ENCODE measurements around the gene PPP1R7.

Gene PPP1R7

DNA sequence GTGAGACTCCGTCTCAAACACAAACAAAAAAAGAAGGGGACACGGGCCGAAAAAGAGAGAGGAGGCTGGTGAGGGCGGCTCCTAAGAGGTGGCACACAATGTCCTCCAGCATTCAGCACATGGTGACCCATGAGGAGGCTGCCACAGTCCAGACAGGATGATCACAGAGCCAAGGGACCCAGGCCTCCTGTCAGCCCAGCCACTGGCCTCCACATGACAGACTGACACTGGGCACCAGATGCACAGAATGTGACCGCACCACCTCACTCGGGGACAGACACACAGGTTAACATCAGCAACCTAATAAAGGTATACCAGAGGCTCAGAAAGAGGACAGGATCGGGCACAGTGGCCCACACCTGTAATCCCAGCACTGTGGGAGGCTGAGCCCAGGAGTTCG is 22.0 kb upstream of the PPP1R7 start:
- Histone ChIP-seq H3K4me3 (no peak overlapping the region), H3K4me1 (no peaks in the 10 kb centered on the region), H3K36me3 (peaks cover 0 to 6% (median 3%) of the 10 kb centered on the region in 3 donors), H3K27me3 (no peaks in the 10 kb centered on the region), H3K9me3 (no peaks in the 10 kb centered on the region), H3K27ac (no peak overlapping the region)
- TF ChIP-seq, protein P1, sequence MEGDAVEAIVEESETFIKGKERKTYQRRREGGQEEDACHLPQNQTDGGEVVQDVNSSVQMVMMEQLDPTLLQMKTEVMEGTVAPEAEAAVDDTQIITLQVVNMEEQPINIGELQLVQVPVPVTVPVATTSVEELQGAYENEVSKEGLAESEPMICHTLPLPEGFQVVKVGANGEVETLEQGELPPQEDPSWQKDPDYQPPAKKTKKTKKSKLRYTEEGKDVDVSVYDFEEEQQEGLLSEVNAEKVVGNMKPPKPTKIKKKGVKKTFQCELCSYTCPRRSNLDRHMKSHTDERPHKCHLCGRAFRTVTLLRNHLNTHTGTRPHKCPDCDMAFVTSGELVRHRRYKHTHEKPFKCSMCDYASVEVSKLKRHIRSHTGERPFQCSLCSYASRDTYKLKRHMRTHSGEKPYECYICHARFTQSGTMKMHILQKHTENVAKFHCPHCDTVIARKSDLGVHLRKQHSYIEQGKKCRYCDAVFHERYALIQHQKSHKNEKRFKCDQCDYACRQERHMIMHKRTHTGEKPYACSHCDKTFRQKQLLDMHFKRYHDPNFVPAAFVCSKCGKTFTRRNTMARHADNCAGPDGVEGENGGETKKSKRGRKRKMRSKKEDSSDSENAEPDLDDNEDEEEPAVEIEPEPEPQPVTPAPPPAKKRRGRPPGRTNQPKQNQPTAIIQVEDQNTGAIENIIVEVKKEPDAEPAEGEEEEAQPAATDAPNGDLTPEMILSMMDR (IDR thresholded peaks at IDR 0.05): no peak
- peak; percentile 12 to 40 for DNase-seq
- intact Hi-C loops (cut with DNase I; ENCODE audit: low total_unique reads): no loop called here

DNA sequence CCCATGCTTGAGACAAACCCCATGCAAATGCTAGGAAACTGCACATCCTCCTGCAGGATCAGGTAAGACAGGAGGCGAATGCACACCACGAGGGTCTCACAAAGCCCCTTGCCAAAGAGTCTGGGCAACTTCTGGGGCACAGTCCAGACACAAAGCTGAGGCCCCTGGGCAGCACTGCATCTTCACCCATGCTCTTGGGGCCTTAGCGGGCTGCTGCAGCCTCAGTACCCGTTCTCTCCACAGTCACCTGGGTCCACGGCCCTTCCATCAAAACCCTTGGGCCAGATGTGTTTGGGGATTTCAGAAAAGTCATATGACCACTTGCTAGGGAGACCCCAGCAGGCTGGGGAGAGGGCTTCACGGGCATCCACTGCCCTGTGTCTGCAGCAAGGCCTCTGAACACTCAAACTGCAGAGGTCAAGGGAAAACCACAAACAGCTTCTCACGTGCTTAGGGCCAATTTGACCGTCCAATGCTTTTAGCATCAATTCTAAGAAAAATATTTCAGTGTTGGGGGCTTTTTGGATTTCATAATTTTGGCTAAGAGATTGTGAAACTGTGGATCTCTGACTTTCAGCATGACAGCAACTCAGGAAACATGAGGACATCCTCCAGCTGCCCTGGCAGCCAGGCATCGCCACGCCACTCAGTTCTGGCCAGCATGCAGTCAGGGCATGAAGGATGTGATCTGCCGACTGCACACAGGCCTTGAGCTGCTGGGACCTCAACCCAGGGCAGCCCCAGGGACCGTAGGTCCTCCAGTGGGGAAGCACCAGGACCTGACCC is 21.0 kb upstream of the PPP1R7 start:
- H3K4me1 ChIP-seq: no peaks in the 10 kb centered on the region
- intact Hi-C loops (cut with DNase I; ENCODE audit: low total_unique reads): no loop called here

DNA sequence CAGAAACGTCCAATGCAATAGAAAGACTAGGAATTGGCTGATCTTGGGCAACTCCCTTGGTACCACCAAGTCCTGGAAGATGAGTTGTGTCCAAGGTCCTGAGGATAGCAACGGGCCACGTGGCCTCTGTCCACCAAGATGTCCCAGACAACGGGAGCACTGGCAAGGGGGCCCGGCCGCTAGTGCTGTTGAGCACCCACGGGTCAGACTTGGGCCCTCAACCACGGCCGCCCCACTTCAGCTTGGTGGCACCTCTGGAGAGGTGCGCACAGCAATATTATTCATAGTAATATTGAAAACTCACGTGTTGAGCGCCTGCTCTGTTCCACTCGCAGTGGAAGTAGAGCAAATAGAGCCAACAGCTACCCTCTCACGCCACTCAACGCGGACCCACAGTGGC is 20.0 kb upstream of the PPP1R7 start:
- peak; percentile 13 to 40 for DNase-seq
- intact Hi-C loops (cut with DNase I; ENCODE audit: low total_unique reads): no loop called here
- H3K4me1 ChIP-seq: no peaks in the 10 kb centered on the region
- no peaks in the 10 kb centered on the region for H3K27me3 ChIP-seq
- TF ChIP-seq, protein P1 (IDR thresholded peaks at IDR 0.05): no peak
- peaks cover 0 to 6% (median 3%) of the 10 kb centered on the region in 3 donors for H3K36me3 ChIP-seq
- H3K27ac ChIP-seq: no peak overlapping the region
- no peak overlapping the region for H3K4me3 ChIP-seq
- H3K9me3 ChIP-seq: no peaks in the 10 kb centered on the region

More for the DNA sequence above, 21.0 kb upstream of the PPP1R7 start:
- Histone ChIP-seq H3K36me3 (peaks cover 0 to 6% (median 3%) of the 10 kb centered on the region in 3 donors), H3K9me3 (no peaks in the 10 kb centered on the region), H3K27ac (no peak overlapping the region), H3K4me3 (no peak overlapping the region), H3K27me3 (no peaks in the 10 kb centered on the region)
- TF ChIP-seq, protein P1 (IDR thresholded peaks at IDR 0.05): no peak
- peak; percentile 7 to 35 for DNase-seq

DNA sequence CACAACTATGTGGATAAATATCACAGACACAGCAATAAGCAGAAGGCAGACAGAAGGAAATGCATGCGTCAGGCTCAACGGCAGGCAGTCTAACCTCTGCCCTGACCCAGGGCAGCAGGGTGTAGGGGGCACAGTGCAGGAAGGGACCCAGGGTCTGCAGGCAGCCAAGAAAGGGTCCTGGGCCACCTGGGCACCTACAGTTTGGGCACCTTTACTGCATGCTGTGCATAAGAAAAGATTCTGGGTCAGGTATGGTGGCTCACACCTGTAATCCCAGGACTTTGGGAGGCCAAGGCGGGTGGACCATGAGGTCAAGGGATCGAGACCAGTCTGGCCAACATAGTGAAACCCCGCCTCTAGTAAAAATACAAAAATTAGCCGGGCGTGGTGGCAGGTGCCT is 18.7 kb upstream of the PPP1R7 start:
- Histone ChIP-seq H3K9me3 (no peaks in the 10 kb centered on the region), H3K4me1 (no peaks in the 10 kb centered on the region), H3K4me3 (no peak overlapping the region), H3K27me3 (no peaks in the 10 kb centered on the region), H3K27ac (no peak overlapping the region), H3K36me3 (peaks cover 0 to 15% (median 3%) of the 10 kb centered on the region in 3 donors)
- intact Hi-C loops (cut with DNase I; ENCODE audit: low total_unique reads): no loop called here
- TF ChIP-seq, protein P1 (IDR thresholded peaks at IDR 0.05): no peak
- DNase-seq: peak in 1 of 2 donors; percentile 34

DNA sequence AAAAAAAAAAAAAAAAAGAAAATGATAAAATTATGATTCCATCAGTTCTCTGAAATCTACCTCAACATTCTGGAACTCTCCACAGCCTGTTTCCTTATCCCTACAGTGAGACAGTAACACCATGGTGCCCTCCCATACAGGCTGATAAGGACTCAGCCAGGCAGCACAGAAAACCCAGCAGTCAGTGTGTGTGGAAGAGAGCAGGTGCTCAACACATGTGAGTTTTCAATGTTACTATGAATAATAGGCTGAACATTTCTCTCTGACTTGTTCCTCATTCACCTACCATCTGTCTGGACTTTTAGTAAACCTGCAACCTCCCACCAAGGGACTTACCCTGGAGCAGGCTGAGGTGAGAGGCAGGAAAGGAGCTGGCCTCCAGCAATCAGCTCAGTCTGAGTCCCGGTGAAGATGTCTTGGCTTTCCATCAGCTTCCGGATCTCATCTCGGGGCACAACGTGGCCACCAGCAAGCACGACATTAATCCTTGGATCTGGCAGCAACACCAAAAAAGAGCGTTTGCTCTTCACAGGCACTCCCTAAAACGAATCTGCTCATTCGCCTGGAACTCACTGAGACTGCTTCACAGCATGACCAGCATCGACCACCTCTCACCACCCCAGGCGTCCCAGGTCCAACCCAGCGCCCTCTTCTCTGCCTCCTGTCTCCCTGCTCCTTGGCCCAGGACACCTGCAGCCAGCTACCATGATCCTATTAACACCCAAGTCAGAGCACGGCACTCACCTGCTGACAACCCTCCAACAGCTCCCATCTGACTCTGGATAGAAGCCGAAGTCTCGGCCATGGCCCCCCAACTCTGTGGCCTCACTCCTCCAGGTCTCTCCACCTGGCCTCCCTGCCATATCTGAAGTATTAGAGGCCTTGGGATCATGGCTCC is 17.5 kb upstream of the PPP1R7 start:
- Histone ChIP-seq H3K36me3 (peaks cover 0 to 20% (median 3%) of the 10 kb centered on the region in 3 donors), H3K9me3 (no peaks in the 10 kb centered on the region), H3K4me3 (no peak overlapping the region), H3K4me1 (no peaks in the 10 kb centered on the region), H3K27me3 (no peaks in the 10 kb centered on the region), H3K27ac (no peak overlapping the region)
- DNase-seq: peak; percentile 4 to 32
- intact Hi-C loops (cut with DNase I; ENCODE audit: low total_unique reads): no loop called here
- TF ChIP-seq, protein P1 (IDR thresholded peaks at IDR 0.05): no peak
